IPS-11a (cell line): Measurements from ENCODE around the gene NDUFA7.
"Not testable (repeated sequence)": the region's sequence is repeated elsewhere in the genome, so short reads cannot be mapped to it uniquely, and the experiment has no call there.

Source experiments
- H3K4me3 ChIP-seq: one replicate; pipeline ENCODE4 v1.5.1; 2013; ENCODE audit warnings: low read depth, low read length, control low read depth

NDUFA7 gene

GRCh38 chr19:8321067-8321985 is at the start of gene NDUFA7, which contains the start of gene RPS28:
TSS of gene NDUFA7 (minus strand) at chr19:8321375. CDS start at chr19:8321358, 17 bp downstream.
TSS of gene RPS28 (plus strand) at chr19:8321496. CDS start at chr19:8321531, 35 bp downstream.
- H3K4me3 ChIP-seq = peak within 1 kb of the TSS; percentile 80

DNA sequence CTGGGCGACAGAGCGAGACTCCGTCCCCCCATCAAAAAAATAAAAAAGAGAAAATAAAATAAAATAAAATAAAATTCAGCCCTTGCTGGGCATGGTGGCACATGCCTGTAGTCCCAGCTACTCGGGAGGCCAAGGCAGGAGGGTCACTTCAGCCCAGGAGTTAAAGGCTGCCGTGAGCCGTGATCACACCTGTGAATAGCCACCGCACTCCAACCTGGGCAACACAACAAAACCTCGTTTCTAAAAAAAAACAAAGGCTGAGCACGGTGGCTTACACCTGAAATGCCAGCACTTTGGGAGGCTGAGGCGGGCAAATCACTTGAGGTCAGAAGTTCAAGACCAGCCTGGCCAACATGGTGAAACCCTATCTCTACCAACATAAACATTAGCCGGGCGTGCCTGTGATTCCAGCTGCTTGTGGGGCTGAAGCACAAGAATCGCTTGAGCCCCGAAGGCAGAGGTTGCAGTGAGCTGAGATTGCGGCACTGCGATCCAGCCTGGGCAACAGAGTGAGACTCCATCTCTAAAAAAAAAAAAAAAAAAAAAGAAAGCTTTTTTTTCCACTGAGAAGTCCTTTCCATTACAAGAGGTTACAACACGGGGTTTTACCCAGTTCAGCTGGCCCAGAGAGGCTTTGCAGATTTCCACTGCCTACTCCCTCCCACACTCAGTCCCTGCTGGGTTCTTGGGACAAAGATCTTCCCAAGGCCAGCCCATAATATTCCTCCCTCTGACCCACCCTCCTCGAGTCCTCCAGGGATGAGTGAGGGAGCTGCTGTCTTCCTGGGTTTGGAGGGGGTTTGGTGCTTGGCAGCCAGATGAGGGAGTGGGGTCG is 49.2 kb upstream of the NDUFA7 start:
- H3K4me3 ChIP-seq = no peak overlapping the region

DNA sequence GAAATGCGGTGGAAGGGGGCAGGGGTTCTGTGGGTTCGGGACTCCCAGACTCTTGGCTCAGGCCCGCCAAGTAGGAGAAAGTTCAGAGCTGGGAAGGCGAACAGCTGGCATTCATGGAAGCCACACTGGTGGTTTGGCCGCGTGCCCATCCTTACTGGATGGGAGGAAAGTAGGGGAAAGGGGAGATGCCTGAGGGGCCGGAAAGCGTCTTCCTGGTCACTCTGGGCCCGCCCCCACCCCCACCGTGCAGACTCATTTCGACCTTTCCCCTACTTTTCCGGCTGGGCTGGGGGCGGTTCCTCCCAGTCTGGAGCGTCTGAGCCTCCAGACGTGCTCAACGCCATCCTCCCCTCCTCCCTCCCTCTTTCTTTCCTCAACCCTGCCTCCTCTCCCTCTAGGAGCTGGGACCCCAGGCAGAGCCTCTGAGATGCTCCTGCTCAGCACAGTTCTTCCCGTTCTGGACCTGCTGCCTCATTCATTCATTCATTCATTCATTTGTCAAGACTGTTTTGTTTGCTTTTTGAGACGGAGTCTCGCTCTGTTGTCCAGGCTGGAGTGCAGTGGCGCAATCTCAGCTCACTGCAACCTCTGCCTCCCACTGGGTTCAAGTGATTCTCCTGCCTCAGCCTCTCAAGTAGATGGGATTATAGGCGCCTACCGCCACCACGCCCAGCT is 46.3 kb upstream of the NDUFA7 start:
- H3K4me3 ChIP-seq = no peak overlapping the region

- no peak overlapping the region for H3K4me3 ChIP-seq
These were observed 45.8 kb upstream of the NDUFA7 start for GRCh38 chr19:8366961-8367326.

DNA sequence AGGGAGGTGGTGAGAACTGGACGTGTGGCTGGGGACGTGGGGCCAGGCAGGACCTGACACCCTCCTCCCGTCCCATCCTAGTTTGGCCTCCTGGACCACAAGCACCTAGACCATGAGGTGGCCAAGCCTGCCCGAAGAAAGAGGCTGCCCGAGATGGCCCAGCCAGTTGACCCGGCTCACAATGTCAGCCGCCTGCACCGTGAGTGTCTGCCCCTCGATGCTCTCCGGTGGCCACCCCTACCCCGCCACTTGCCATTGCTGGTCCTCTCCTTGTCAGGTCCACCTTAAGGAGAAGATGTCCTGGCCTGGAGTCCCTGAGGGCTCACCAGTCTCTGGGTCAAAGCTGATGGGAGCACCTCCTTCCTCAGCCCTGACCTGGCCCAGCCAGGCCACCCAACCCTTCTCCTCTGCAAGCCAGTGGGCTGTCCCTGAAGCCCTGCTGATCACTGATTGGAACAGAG is 45.0 kb upstream of the NDUFA7 start:
- H3K4me3 ChIP-seq = no peak overlapping the region

GRCh38 chr19:8363803-8364771 is 42.9 kb upstream of the NDUFA7 start, which contains the start of gene ANGPTL4:
TSS of gene ANGPTL4 (plus strand) at chr19:8364155. CDS start at chr19:8364322, 167 bp downstream.
- peak within 1 kb of the TSS; percentile 56 for H3K4me3 ChIP-seq

DNA sequence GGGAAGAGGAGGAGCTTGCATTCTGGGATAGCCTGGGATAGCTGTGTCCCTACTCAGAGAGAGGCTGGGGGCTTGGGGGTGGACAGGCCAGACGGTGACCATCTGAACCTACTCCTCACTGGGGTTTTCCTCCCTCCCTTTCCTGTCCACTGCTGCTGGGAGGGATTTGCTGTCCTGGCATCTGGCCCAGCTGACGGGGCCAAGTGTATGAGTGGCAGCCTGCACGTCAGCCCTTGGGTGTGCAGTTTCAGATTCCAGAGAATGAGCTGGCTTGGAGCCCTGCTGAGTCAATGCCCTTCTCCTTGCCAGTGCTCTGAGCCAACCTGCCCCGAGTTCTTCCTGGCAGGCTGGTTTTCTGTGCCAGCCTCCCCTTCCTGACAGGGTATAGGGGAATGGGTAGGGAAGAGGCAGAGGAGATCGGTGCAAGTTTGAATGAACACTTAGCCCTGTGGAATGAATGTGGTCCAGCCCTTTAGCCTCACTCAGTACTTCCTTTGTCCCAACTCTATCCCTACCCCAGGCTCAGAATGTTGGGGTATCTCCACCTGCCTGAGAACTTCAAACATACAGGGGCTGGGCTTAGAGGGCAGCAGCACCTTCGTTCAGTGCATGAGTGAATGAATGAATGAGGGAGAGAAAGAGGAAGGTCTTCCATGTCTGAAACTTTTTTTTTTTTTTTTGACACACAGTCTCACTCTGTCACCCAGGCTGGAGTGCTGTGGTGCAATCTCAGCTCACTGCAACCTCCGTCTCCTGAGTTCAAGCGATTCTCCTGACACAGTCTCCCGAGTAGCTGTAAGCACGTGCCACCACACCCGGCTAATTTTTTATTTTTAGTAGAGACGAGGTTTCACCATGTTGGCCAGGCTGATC is 41.0 kb upstream of the NDUFA7 start:
- no peak overlapping the region for H3K4me3 ChIP-seq

GRCh38 chr19:8360196-8360595 is 39.0 kb upstream of the NDUFA7 start:
- H3K4me3 ChIP-seq = no peak overlapping the region

DNA sequence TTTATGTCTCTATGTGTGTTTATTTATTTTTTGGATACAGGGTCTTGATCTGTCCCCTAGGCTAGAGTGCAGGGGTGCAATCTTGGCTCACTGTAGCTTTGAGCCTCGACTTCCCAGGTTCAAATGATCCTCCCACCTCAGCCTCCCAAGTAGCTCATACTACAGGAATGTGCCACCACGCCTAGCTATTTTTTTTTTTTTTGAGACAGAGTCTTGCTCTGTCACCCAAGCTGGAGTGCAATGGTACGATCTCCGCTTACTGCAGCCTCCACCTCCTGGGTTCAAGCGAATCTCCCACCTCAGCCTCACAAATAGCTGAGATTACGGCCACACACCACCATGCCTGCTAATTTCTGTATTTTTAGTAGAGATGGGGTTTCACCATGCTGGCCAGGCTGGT is 37.8 kb upstream of the NDUFA7 start:
- no peak overlapping the region for H3K4me3 ChIP-seq

GRCh38 chr19:8357007-8357521 is 35.9 kb upstream of the NDUFA7 start:
- no peak overlapping the region for H3K4me3 ChIP-seq

DNA sequence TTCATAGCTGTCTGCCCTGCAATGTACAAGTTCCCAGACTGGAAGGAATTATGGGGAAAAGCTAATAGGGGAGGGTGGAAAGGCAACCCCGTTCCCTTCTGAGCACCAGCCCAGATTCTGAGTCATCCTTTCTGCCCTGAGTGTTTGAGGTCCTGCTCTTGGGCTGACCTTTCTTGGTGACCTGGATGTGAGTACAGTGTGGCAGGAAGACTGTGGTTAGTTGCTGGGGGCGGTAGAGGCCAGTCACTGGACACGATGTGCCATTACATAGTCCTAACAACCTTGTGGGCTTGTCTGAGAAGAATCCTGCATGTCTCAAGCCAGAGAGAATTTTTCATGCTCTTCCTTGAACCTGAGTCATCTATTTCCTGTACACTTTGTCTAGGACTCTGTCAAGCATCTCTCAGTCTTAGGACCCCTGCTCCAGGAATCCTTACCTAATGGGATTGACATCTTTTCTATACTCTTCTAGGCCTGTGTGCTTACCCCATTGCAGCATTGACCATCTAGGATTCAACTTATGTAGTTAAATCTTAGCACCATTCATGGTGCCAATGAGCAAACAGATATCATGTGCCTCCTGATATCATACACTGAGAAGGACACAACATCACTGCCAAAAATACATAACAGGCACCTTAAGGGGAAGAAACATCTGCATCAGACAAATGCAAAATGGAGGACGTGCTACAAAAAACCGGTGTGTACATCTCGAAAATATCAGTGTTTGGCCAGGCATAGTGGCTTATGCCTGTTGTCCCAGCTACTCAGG is 34.6 kb upstream of the NDUFA7 start:
- no peak overlapping the region for H3K4me3 ChIP-seq

DNA sequence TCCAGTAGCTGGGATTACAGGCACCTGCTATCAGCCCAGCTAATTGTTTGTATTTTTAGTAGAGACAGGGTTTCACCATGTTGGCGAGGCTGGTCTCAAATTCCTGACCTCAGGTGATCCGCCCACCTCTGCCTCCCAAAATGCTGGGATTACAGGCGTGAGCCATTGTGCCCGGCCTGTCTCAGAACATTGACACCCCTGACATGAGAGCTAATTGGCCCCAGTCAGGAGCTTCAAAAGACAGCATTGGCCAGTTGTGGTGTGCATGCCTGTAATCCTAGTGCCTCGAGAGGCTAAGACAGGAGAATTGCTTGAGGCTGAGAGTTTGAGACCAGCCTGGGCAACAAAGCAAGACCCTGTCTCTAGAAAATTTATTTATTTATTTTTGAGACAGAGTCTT is 31.7 kb upstream of the NDUFA7 start:
- H3K4me3 ChIP-seq = not testable (repeated sequence)

- no peak overlapping the region for H3K4me3 ChIP-seq
These were observed 31.1 kb upstream of the NDUFA7 start for GRCh38 chr19:8352134-8352827.

- not testable (repeated sequence) for H3K4me3 ChIP-seq
These were observed 28.6 kb upstream of the NDUFA7 start for GRCh38 chr19:8349629-8350372.

GRCh38 chr19:8343483-8343844 is 22.3 kb upstream of the NDUFA7 start:
- no peak overlapping the region for H3K4me3 ChIP-seq

GRCh38 chr19:8342684-8343482 is 21.7 kb upstream of the NDUFA7 start, which contains the start of gene KANK3:
TSS of gene KANK3 (minus strand) at chr19:8343262. CDS start at chr19:8337828, 5,434 bp downstream.
- H3K4me3 ChIP-seq = peak within 1 kb of the TSS; percentile 57
